Neural cell (in vitro differentiated cells): Measurements from ENCODE around the gene LMO3. TPM values are rescaled to one million over a fixed set of nuclear protein-coding genes. Genes with fewer than 3 reads are reported as not detected.

Source experiments
- H2AFZ ChIP-seq: fragments of 200-600, 300-800 bp; sonication (generic), shearing (Covaris generic); 2 replicates; pipeline ENCODE4 v1.6.0; 2014; ENCODE audit warnings: low read depth, mild to moderate bottlenecking, antibody characterized with exemption, low read length, moderate library complexity
- H3F3A ChIP-seq: fragments of 200-600 bp; shearing (Covaris generic); 2 replicates; pipeline ENCODE4 v1.6.1; 2016; ENCODE audit warnings: mild to moderate bottlenecking, moderate library complexity, mixed read lengths, antibody characterized with exemption, low read length; ENCODE audit not compliant: insufficient read depth, poor library complexity, severe bottlenecking
- H3K27ac ChIP-seq: fragments of 200-600, 300-800 bp; sonication (generic), shearing (Covaris generic); 2 replicates; pipeline ENCODE4 v1.5.1; 2014; ENCODE audit warnings: mild to moderate bottlenecking, low read length, moderate library complexity
- H3K27me3 ChIP-seq: fragments of 300-800, 200-600 bp; sonication (generic), shearing (Covaris generic); 2 replicates; pipeline ENCODE4 v1.6.0; 2014; ENCODE audit warnings: mild to moderate bottlenecking, low read depth, low read length, moderate library complexity; ENCODE audit not compliant: insufficient read depth
- H3K36me3 ChIP-seq: fragments of 300-800, 200-600 bp; sonication (generic), shearing (Covaris generic); 2 replicates; pipeline ENCODE4 v1.5.1; 2014; ENCODE audit warnings: mild to moderate bottlenecking, antibody characterized with exemption, low read length, moderate library complexity; ENCODE audit not compliant: insufficient read depth
- H3K4me2 ChIP-seq: fragments of 300-800, 200-600 bp; sonication (generic), shearing (Covaris generic); 2 replicates; pipeline ENCODE4 v1.6.0; 2014; ENCODE audit warnings: mild to moderate bottlenecking, low read length
- H3K4me3 ChIP-seq: fragments of 300-800, 200-600 bp; sonication (generic), shearing (Covaris generic); 2 replicates; pipeline ENCODE4 v1.5.1; 2014; ENCODE audit warnings: mild to moderate bottlenecking, low read length, moderate library complexity
- H3K79me2 ChIP-seq: fragments of 200-600 bp; shearing (Covaris generic); replicated peaks from 2 replicates; pipeline ENCODE4 v1.6.0; 2014; ENCODE audit warnings: mild to moderate bottlenecking, low read length, moderate library complexity; ENCODE audit not compliant: insufficient read depth
- H3K9ac ChIP-seq: fragments of 300-800, 200-600 bp; sonication (generic), shearing (Covaris generic); 2 replicates; pipeline ENCODE4 v1.6.1; 2016; ENCODE audit warnings: mild to moderate bottlenecking, low read length, mixed read lengths
- H3K9me2 ChIP-seq: fragments of 200-600 bp; shearing (Covaris generic); 2 replicates; pipeline ENCODE4 v1.6.1; 2016; ENCODE audit warnings: mild to moderate bottlenecking, low read length, mixed read lengths; ENCODE audit not compliant: insufficient read depth
- H3K9me3 ChIP-seq: fragments of 200-600, 300-800 bp; sonication (generic), shearing (Covaris generic); 2 replicates; pipeline ENCODE4 v1.6.1; 2016; ENCODE audit warnings: mild to moderate bottlenecking, mixed run types, low read length, moderate library complexity, mixed read lengths
- H4K20me1 ChIP-seq: fragments of 200-600 bp; shearing (Covaris generic); 2 replicates; pipeline ENCODE4 v1.6.1; 2016; ENCODE audit warnings: mild to moderate bottlenecking, mixed run types; ENCODE audit not compliant: insufficient read depth
- EP300 ChIP-seq: fragments of 450-650 bp; conservative IDR thresholded peaks from 2 replicates; pipeline ENCODE4 v1.6.1; 2014; ENCODE audit warnings: antibody characterized with exemption, mild to moderate bottlenecking, moderate library complexity; ENCODE audit not compliant: poor library complexity, severe bottlenecking
- EZH2 ChIP-seq: fragments of 200-600, 300-800 bp; shearing (Covaris generic), sonication (generic); IDR thresholded peaks from 2 replicates; pipeline ENCODE4 v1.6.1; 2014; ENCODE audit warnings: antibody characterized with exemption, low read length, borderline replicate concordance, mild to moderate bottlenecking; ENCODE audit not compliant: insufficient read depth, poor library complexity, severe bottlenecking
- MXI1 ChIP-seq: fragments of 450-650 bp; conservative IDR thresholded peaks from 2 replicates; pipeline ENCODE4 v1.6.1; 2014; ENCODE audit warnings: antibody characterized with exemption, mild to moderate bottlenecking; ENCODE audit not compliant: poor library complexity, severe bottlenecking
- POLR2AphosphoS5 ChIP-seq: IDR thresholded peaks from 2 replicates; pipeline ENCODE4 v1.6.1; 2012
- RAD21 ChIP-seq: fragments of 450-650 bp; conservative IDR thresholded peaks from 2 replicates; pipeline ENCODE4 v1.6.1; 2014; ENCODE audit warnings: antibody characterized with exemption, mild to moderate bottlenecking, moderate library complexity
- SMC3 ChIP-seq: fragments of 450-650 bp; conservative IDR thresholded peaks from 2 replicates; pipeline ENCODE4 v1.6.1; 2014; ENCODE audit warnings: antibody characterized with exemption, mild to moderate bottlenecking, moderate library complexity; ENCODE audit not compliant: poor library complexity
- TAF1 ChIP-seq: IDR thresholded peaks from 2 replicates; pipeline ENCODE4 v1.6.1; 2012; ENCODE audit warnings: low read depth
- polyA plus RNA-seq: library from polyadenylated mRNA; depleted of rRNA; stranded (reverse); fragments of >200 nt; gene quantifications from 2 replicates; pipeline ENCODE4 v1.2.3, GENCODE V29; 2014
- TF ChIP-seq, protein P1 (sequence below): fragments of 450-650 bp; IDR thresholded peaks from 2 replicates; pipeline ENCODE4 v1.5.1; 2014; ENCODE audit warnings: antibody characterized with exemption, mild to moderate bottlenecking, moderate library complexity; ENCODE audit not compliant: poor library complexity, severe bottlenecking
- TF ChIP-seq, protein P2 (sequence below): IDR thresholded peaks from 2 replicates; pipeline ENCODE4 v1.6.1; 2012; ENCODE audit warnings: borderline replicate concordance

Gene LMO3
- polyA plus RNA-seq, 1 donor from 2014 or later: 42.8 TPM

GRCh38 chr12:16619537-16619936 lies 13.6 kb upstream of the LMO3 start:
- Histone ChIP-seq H4K20me1 (no peaks in the 10 kb centered on the region), H3K4me2 (no peak overlapping the region), H3K9me2 (no peaks in the 10 kb centered on the region), H3F3A (no peaks in the 10 kb centered on the region), H3K27ac (no peak overlapping the region), H3K9ac (no peak overlapping the region), H3K27me3 (no peaks in the 10 kb centered on the region), H2AFZ (no peak overlapping the region), H3K9me3 (no peaks in the 10 kb centered on the region), H3K79me2 (no peaks in the 10 kb centered on the region), H3K4me3 (no peak overlapping the region), H3K36me3 (no peaks in the 10 kb centered on the region)
- TF ChIP-seq MXI1 (no peak), RAD21 (no peak), TAF1 (no peak), EP300 (no peak)
- TF ChIP-seq, protein P1, sequence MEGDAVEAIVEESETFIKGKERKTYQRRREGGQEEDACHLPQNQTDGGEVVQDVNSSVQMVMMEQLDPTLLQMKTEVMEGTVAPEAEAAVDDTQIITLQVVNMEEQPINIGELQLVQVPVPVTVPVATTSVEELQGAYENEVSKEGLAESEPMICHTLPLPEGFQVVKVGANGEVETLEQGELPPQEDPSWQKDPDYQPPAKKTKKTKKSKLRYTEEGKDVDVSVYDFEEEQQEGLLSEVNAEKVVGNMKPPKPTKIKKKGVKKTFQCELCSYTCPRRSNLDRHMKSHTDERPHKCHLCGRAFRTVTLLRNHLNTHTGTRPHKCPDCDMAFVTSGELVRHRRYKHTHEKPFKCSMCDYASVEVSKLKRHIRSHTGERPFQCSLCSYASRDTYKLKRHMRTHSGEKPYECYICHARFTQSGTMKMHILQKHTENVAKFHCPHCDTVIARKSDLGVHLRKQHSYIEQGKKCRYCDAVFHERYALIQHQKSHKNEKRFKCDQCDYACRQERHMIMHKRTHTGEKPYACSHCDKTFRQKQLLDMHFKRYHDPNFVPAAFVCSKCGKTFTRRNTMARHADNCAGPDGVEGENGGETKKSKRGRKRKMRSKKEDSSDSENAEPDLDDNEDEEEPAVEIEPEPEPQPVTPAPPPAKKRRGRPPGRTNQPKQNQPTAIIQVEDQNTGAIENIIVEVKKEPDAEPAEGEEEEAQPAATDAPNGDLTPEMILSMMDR: no peak
- TF ChIP-seq, protein P2, sequence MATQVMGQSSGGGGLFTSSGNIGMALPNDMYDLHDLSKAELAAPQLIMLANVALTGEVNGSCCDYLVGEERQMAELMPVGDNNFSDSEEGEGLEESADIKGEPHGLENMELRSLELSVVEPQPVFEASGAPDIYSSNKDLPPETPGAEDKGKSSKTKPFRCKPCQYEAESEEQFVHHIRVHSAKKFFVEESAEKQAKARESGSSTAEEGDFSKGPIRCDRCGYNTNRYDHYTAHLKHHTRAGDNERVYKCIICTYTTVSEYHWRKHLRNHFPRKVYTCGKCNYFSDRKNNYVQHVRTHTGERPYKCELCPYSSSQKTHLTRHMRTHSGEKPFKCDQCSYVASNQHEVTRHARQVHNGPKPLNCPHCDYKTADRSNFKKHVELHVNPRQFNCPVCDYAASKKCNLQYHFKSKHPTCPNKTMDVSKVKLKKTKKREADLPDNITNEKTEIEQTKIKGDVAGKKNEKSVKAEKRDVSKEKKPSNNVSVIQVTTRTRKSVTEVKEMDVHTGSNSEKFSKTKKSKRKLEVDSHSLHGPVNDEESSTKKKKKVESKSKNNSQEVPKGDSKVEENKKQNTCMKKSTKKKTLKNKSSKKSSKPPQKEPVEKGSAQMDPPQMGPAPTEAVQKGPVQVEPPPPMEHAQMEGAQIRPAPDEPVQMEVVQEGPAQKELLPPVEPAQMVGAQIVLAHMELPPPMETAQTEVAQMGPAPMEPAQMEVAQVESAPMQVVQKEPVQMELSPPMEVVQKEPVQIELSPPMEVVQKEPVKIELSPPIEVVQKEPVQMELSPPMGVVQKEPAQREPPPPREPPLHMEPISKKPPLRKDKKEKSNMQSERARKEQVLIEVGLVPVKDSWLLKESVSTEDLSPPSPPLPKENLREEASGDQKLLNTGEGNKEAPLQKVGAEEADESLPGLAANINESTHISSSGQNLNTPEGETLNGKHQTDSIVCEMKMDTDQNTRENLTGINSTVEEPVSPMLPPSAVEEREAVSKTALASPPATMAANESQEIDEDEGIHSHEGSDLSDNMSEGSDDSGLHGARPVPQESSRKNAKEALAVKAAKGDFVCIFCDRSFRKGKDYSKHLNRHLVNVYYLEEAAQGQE: no peak

- H3K27ac ChIP-seq: no peak overlapping the region
- no peaks in the 10 kb centered on the region for H4K20me1 ChIP-seq
- no peaks in the 10 kb centered on the region for H3K27me3 ChIP-seq
- H3K9me2 ChIP-seq: no peaks in the 10 kb centered on the region
- no peak overlapping the region for H3K4me2 ChIP-seq
- H2AFZ ChIP-seq: no peak overlapping the region
- TF ChIP-seq EP300 (no peak), POLR2AphosphoS5 (no peak), EZH2 (no peak), TAF1 (no peak), SMC3 (no peak), RAD21 (no peak), MXI1 (no peak)
- TF ChIP-seq, protein P2: no peak
- TF ChIP-seq, protein P1: no peak
- no peak overlapping the region for H3K9ac ChIP-seq
- H3K9me3 ChIP-seq: no peaks in the 10 kb centered on the region
- H3K36me3 ChIP-seq: no peaks in the 10 kb centered on the region
- H3K4me3 ChIP-seq: no peak overlapping the region
- no peaks in the 10 kb centered on the region for H3K79me2 ChIP-seq
- H3F3A ChIP-seq: no peaks in the 10 kb centered on the region
Observed at GRCh38 chr12:16618256-16618655, 12.3 kb upstream of the LMO3 start.
